ENCODE results near the gene PPP3CA. TPM values are rescaled to one million over a fixed set of nuclear protein-coding genes. Genes with fewer than 3 reads are reported as not detected.

PPP3CA gene
- total RNA-seq, 1 donor from 2014 or later: 16.7 TPM

GRCh38 chr4:101081695-101082369 is 265.5 kb downstream of the PPP3CA start:
- Histone ChIP-seq H3K4me3 (no peak overlapping the region), H3K36me3 (peaks cover 15% of the 10 kb centered on the region), H3K27me3 (ENCODE audit: low read depth) (no peaks in the 10 kb centered on the region), H3K4me1 (peaks cover 3% of the 10 kb centered on the region), H3K9me3 (replicated peaks) (no peaks in the 10 kb centered on the region), H3K27ac (replicated peaks) (no peak overlapping the region)
- DNase-seq: no peak
- intact Hi-C loops (cut with micrococcal nuclease): no loop called here
- TF ChIP-seq CTCF (IDR thresholded peaks at IDR 0.05; ENCODE audit: borderline replicate concordance): no peak

GRCh38 chr4:101081166-101081565 is 266.2 kb downstream of the PPP3CA start:
- TF ChIP-seq CTCF (IDR thresholded peaks at IDR 0.05; ENCODE audit: borderline replicate concordance): no peak
- no peak overlapping the region for H3K27ac ChIP-seq (replicated peaks)
- no peaks in the 10 kb centered on the region for H3K9me3 ChIP-seq (replicated peaks)
- H3K36me3 ChIP-seq: peaks cover 15% of the 10 kb centered on the region
- peaks cover 3% of the 10 kb centered on the region for H3K4me1 ChIP-seq
- H3K27me3 ChIP-seq (ENCODE audit: low read depth): no peaks in the 10 kb centered on the region
- H3K4me3 ChIP-seq: no peak overlapping the region
- intact Hi-C loops (cut with micrococcal nuclease): no loop called here
- DNase-seq: no peak

- H3K9me3 ChIP-seq (replicated peaks): no peaks in the 10 kb centered on the region
- no peak for DNase-seq
- H3K4me1 ChIP-seq: peaks cover 3% of the 10 kb centered on the region
- peaks cover 15% of the 10 kb centered on the region for H3K36me3 ChIP-seq
- intact Hi-C loops (cut with micrococcal nuclease): no loop called here
- H3K4me3 ChIP-seq: no peak overlapping the region
- TF ChIP-seq CTCF (IDR thresholded peaks at IDR 0.05; ENCODE audit: borderline replicate concordance): no peak
- no peaks in the 10 kb centered on the region for H3K27me3 ChIP-seq (ENCODE audit: low read depth)
- no peak overlapping the region for H3K27ac ChIP-seq (replicated peaks)
Observed at GRCh38 chr4:101078950-101079349, 268.4 kb downstream of the PPP3CA start.

GRCh38 chr4:101076032-101076431 is 271.3 kb downstream of the PPP3CA start:
- intact Hi-C loops (cut with micrococcal nuclease): no loop called here
- TF ChIP-seq CTCF (IDR thresholded peaks at IDR 0.05; ENCODE audit: borderline replicate concordance): no peak
- no peak for DNase-seq

GRCh38 chr4:101075536-101075935 is 271.8 kb downstream of the PPP3CA start:
- no peak overlapping the region for H3K4me3 ChIP-seq
- no peaks in the 10 kb centered on the region for H3K27me3 ChIP-seq (ENCODE audit: low read depth)

More at GRCh38 chr4:101076032-101076431, 271.3 kb downstream of the PPP3CA start:
- Histone ChIP-seq H3K27me3 (ENCODE audit: low read depth) (no peaks in the 10 kb centered on the region), H3K4me1 (peaks cover 3% of the 10 kb centered on the region), H3K27ac (replicated peaks) (no peak overlapping the region), H3K9me3 (replicated peaks) (no peaks in the 10 kb centered on the region), H3K36me3 (peaks cover 10% of the 10 kb centered on the region), H3K4me3 (no peak overlapping the region)

More at GRCh38 chr4:101075536-101075935, 271.8 kb downstream of the PPP3CA start:
- H3K27ac ChIP-seq (replicated peaks): no peak overlapping the region
- H3K9me3 ChIP-seq (replicated peaks): no peaks in the 10 kb centered on the region
- TF ChIP-seq CTCF (IDR thresholded peaks at IDR 0.05; ENCODE audit: borderline replicate concordance): no peak
- H3K4me1 ChIP-seq: peaks cover 3% of the 10 kb centered on the region
- H3K36me3 ChIP-seq: peaks cover 10% of the 10 kb centered on the region
- intact Hi-C loops (cut with micrococcal nuclease): no loop called here
- DNase-seq: no peak
